Subcutaneous abdominal adipose tissue (tissue), 5 donors: ENCODE measurements around the gene RGL4.

Experiments
- H3K27ac ChIP-seq: one replicate; pipeline ENCODE4 v1.7.0; 2013; ENCODE audit warnings: low read depth, mild to moderate bottlenecking, inconsistent platforms, low read length, moderate library complexity
- H3K27me3 ChIP-seq, 5 donors: one replicate each; pipeline ENCODE4 v1.7.0; 2013; ENCODE audit warnings: low read length in 5 of 5, inconsistent platforms in 1 of 5; ENCODE audit not compliant: control insufficient read depth in 5 of 5, insufficient read depth in 4 of 5
- H3K36me3 ChIP-seq, 5 donors: one replicate each; pipeline ENCODE4 v1.7.0; 2013; ENCODE audit warnings: low read length in 5 of 5; ENCODE audit not compliant: control insufficient read depth in 5 of 5, insufficient read depth in 5 of 5
- H3K4me1 ChIP-seq, 5 donors: one replicate each; pipeline ENCODE4 v1.7.0; 2013; ENCODE audit warnings: low read length in 5 of 5, mild to moderate bottlenecking in 3 of 5, moderate library complexity in 1 of 5; ENCODE audit not compliant: control insufficient read depth in 5 of 5, insufficient read depth in 5 of 5
- H3K4me3 ChIP-seq, 5 donors: one replicate each; pipeline ENCODE4 v1.7.0; 2013; ENCODE audit warnings: low read length in 5 of 5, low read depth in 1 of 5
- H3K9ac ChIP-seq, 5 donors: one replicate each; pipeline ENCODE4 v1.7.0; 2013; ENCODE audit warnings: low read length in 5 of 5, mild to moderate bottlenecking in 4 of 5, moderate library complexity in 3 of 5
- H3K9me3 ChIP-seq, 5 donors: one replicate each; pipeline ENCODE4 v1.7.0; 2013; ENCODE audit warnings: low read length in 5 of 5; ENCODE audit not compliant: control insufficient read depth in 5 of 5
- donor health status: healthy.
- donor health status: healthy.
- donor health status: healthy.
- donor health status: healthy.
- donor health status: healthy.

Gene RGL4

GRCh38 chr22:23688121-23688520 is 2.7 kb upstream of the RGL4 start:
- Histone ChIP-seq H3K36me3 (peaks cover 0 to 39% (median 19%) of the 10 kb centered on the region in 5 donors), H3K9ac (no peak overlapping the region), H3K9me3 (no peaks in the 10 kb centered on the region), H3K27ac (no peak overlapping the region), H3K4me3 (no peak overlapping the region), H3K27me3 (no peaks in the 10 kb centered on the region), H3K4me1 (no peaks in the 10 kb centered on the region)

GRCh38 chr22:23688571-23688970 is 2.2 kb upstream of the RGL4 start:
- no peak overlapping the region for H3K4me3 ChIP-seq
- H3K36me3 ChIP-seq: peaks cover 0 to 39% (median 20%) of the 10 kb centered on the region in 5 donors
- H3K9ac ChIP-seq: no peak overlapping the region
- no peaks in the 10 kb centered on the region for H3K4me1 ChIP-seq
- H3K9me3 ChIP-seq: no peaks in the 10 kb centered on the region
- H3K27ac ChIP-seq: no peak overlapping the region
- no peaks in the 10 kb centered on the region for H3K27me3 ChIP-seq

GRCh38 chr22:23689414-23689813 is 1.4 kb upstream of the RGL4 start:
- H3K9ac ChIP-seq: no peak overlapping the region
- H3K9me3 ChIP-seq: no peaks in the 10 kb centered on the region
- H3K4me1 ChIP-seq: no peaks in the 10 kb centered on the region
- no peak overlapping the region for H3K4me3 ChIP-seq
- no peak overlapping the region for H3K27ac ChIP-seq
- no peaks in the 10 kb centered on the region for H3K27me3 ChIP-seq
- peaks cover 0 to 46% (median 26%) of the 10 kb centered on the region in 5 donors for H3K36me3 ChIP-seq

GRCh38 chr22:23691748-23692423 is 1.1 kb downstream of the RGL4 start:
- Histone ChIP-seq H3K4me1 (peaks cover 0 to 5% (median 0%) of the 10 kb centered on the region in 5 donors), H3K4me3 (no peak overlapping the region), H3K9me3 (no peaks in the 10 kb centered on the region), H3K27ac (no peak overlapping the region), H3K27me3 (no peaks in the 10 kb centered on the region), H3K9ac (no peak overlapping the region), H3K36me3 (peaks cover 3 to 64% (median 38%) of the 10 kb centered on the region in 5 donors)

- Histone ChIP-seq H3K9me3 (no peaks in the 10 kb centered on the region), H3K27me3 (no peaks in the 10 kb centered on the region), H3K27ac (no peak overlapping the region), H3K4me3 (no peak overlapping the region), H3K9ac (no peak overlapping the region), H3K36me3 (peaks cover 3 to 69% (median 38%) of the 10 kb centered on the region in 5 donors), H3K4me1 (peaks cover 0 to 5% (median 0%) of the 10 kb centered on the region in 5 donors)
These were observed 1.9 kb downstream of the RGL4 start for GRCh38 chr22:23692598-23693291.

GRCh38 chr22:23693979-23694680 is 3.3 kb downstream of the RGL4 start:
- peaks cover 0 to 5% (median 0%) of the 10 kb centered on the region in 5 donors for H3K4me1 ChIP-seq
- no peaks in the 10 kb centered on the region for H3K9me3 ChIP-seq
- H3K27me3 ChIP-seq: no peaks in the 10 kb centered on the region
- H3K4me3 ChIP-seq: no peak overlapping the region
- peaks cover 3 to 77% (median 46%) of the 10 kb centered on the region in 5 donors for H3K36me3 ChIP-seq
- no peak overlapping the region for H3K27ac ChIP-seq
- H3K9ac ChIP-seq: no peak overlapping the region

- Histone ChIP-seq H3K36me3 (peaks cover 6 to 74% (median 52%) of the 10 kb centered on the region in 5 donors), H3K4me1 (peaks cover 0 to 5% (median 0%) of the 10 kb centered on the region in 5 donors), H3K27me3 (no peaks in the 10 kb centered on the region), H3K9ac (no peak overlapping the region), H3K9me3 (no peaks in the 10 kb centered on the region), H3K4me3 (no peak overlapping the region), H3K27ac (no peak overlapping the region)
These were observed 4.3 kb downstream of the RGL4 start for GRCh38 chr22:23695141-23695540.

- no peaks in the 10 kb centered on the region for H3K9me3 ChIP-seq
These were observed 4.9 kb downstream of the RGL4 start for GRCh38 chr22:23695571-23696325.

GRCh38 chr22:23696326-23696851 is 5.6 kb downstream of the RGL4 start:
- Histone ChIP-seq H3K27ac (no peak overlapping the region), H3K9me3 (no peaks in the 10 kb centered on the region), H3K9ac (no peak overlapping the region), H3K4me1 (peaks cover 0 to 5% (median 0%) of the 10 kb centered on the region in 5 donors), H3K27me3 (no peaks in the 10 kb centered on the region), H3K36me3 (peaks cover 16 to 82% (median 58%) of the 10 kb centered on the region in 5 donors), H3K4me3 (no peak overlapping the region)

More at GRCh38 chr22:23695571-23696325, 4.9 kb downstream of the RGL4 start:
- Histone ChIP-seq H3K4me1 (peaks cover 0 to 5% (median 0%) of the 10 kb centered on the region in 5 donors), H3K9ac (no peak overlapping the region), H3K4me3 (no peak overlapping the region), H3K36me3 (peaks cover 11 to 75% (median 54%) of the 10 kb centered on the region in 5 donors), H3K27ac (no peak overlapping the region), H3K27me3 (no peaks in the 10 kb centered on the region)
